Glutamatergic neuron (in vitro differentiated cells): ENCODE measurements around the gene METTL15. TPM values are rescaled to one million over a fixed set of nuclear protein-coding genes. Genes with fewer than 3 reads are reported as not detected.

Experiments
- DNase-seq: peaks from one replicate; pipeline ENCODE4 v3.0.0; 2022
- H3K27ac Mint-ChIP-seq: one replicate; pipeline ENCODE4 v1.8.0; 2020; ENCODE audit warnings: mild to moderate bottlenecking, mixed read lengths, inconsistent platforms; ENCODE audit not compliant: unreplicated experiment
- H3K27me3 Mint-ChIP-seq: one replicate; pipeline ENCODE4 v1.8.0; 2020; ENCODE audit warnings: mild to moderate bottlenecking, moderate library complexity, mixed read lengths, inconsistent platforms; ENCODE audit not compliant: unreplicated experiment
- H3K36me3 Mint-ChIP-seq: one replicate; pipeline ENCODE4 v1.8.0; 2020; ENCODE audit warnings: mild to moderate bottlenecking, mixed read lengths, inconsistent platforms; ENCODE audit not compliant: unreplicated experiment
- H3K4me1 Mint-ChIP-seq: one replicate; pipeline ENCODE4 v1.8.0; 2020; ENCODE audit warnings: mild to moderate bottlenecking, low read depth, mixed read lengths, inconsistent platforms; ENCODE audit not compliant: unreplicated experiment
- H3K4me3 Mint-ChIP-seq: one replicate; pipeline ENCODE4 v1.8.0; 2020; ENCODE audit warnings: mild to moderate bottlenecking, mixed read lengths, inconsistent platforms; ENCODE audit not compliant: unreplicated experiment
- H3K9me3 Mint-ChIP-seq: one replicate; pipeline ENCODE4 v1.8.0; 2020; ENCODE audit warnings: mild to moderate bottlenecking, moderate library complexity, mixed read lengths, inconsistent platforms; ENCODE audit not compliant: unreplicated experiment
- total RNA-seq: library from RNA; stranded (reverse); fragmentation: NEBNext Ultra II Directional; extraction: Animal tissue kit (Norgen Biotek cat#: 25700); gene quantifications from one replicate; pipeline ENCODE4 v1.2.1, GENCODE V29; 2021; ENCODE audit not compliant: unreplicated experiment
- TF ChIP-seq, protein P1 (sequence below): fragments of 200-600 bp; sonication (generic); IDR thresholded peaks from one replicate; pipeline ENCODE4 v1.5.0; 2021; ENCODE audit not compliant: partially characterized antibody, unreplicated experiment

Gene METTL15
- total RNA-seq, 1 donor from 2014 or later: 8.2 TPM

DNA sequence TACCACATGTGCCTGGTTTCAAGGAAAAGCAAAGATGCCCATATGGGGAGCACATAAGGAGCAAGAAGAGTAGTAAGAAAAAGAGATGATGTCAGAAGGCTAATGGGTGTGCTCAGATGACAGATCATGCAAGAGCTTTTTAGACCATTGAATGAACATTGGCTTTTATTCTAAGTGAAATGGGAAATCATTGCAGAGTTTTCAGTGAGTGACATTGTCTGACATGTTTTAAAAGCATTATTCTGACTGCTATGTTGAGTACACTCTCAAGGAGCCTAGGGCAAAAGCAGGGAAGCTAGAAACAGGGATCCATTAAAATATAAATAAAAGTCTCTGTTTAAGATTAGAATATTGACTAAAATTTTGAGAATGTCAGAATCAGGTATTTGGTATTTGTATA, 133.6 kb downstream of the METTL15 start:
- Mint-ChIP-seq H3K27ac (peak overlapping the region; percentile 81), H3K4me3 (no peak overlapping the region), H3K4me1 (peaks cover 4% of the 10 kb centered on the region), H3K27me3 (peaks cover 5% of the 10 kb centered on the region), H3K9me3 (peaks cover 9% of the 10 kb centered on the region), H3K36me3 (peaks cover 12% of the 10 kb centered on the region)
- DNase-seq: no peak
- TF ChIP-seq, protein P1, sequence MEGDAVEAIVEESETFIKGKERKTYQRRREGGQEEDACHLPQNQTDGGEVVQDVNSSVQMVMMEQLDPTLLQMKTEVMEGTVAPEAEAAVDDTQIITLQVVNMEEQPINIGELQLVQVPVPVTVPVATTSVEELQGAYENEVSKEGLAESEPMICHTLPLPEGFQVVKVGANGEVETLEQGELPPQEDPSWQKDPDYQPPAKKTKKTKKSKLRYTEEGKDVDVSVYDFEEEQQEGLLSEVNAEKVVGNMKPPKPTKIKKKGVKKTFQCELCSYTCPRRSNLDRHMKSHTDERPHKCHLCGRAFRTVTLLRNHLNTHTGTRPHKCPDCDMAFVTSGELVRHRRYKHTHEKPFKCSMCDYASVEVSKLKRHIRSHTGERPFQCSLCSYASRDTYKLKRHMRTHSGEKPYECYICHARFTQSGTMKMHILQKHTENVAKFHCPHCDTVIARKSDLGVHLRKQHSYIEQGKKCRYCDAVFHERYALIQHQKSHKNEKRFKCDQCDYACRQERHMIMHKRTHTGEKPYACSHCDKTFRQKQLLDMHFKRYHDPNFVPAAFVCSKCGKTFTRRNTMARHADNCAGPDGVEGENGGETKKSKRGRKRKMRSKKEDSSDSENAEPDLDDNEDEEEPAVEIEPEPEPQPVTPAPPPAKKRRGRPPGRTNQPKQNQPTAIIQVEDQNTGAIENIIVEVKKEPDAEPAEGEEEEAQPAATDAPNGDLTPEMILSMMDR: no peak

DNA sequence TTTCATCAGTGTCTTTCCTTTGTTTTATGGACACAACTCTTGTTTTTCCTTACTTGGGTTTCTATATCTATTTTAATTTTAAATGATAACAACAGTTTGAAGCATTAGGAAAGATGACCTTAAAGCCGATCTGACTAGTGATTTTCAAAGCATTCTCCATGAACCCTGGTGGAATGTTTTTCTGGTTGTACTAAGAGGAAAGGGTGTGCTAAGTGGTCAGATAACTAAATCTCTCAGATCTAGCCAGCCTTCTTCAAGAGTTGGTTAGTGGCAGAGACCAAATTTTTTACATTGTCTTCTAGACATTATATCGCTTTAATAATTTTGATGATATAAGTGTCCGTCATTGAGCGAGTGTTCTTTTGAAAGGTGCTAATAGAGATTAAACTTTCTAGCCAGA, 134.4 kb downstream of the METTL15 start:
- TF ChIP-seq, protein P1: no peak
- Mint-ChIP-seq H3K36me3 (peaks cover 12% of the 10 kb centered on the region), H3K4me1 (peaks cover 4% of the 10 kb centered on the region), H3K9me3 (peaks cover 6% of the 10 kb centered on the region), H3K4me3 (no peak overlapping the region), H3K27ac (no peak overlapping the region), H3K27me3 (peaks cover 5% of the 10 kb centered on the region)
- DNase-seq: no peak

DNA sequence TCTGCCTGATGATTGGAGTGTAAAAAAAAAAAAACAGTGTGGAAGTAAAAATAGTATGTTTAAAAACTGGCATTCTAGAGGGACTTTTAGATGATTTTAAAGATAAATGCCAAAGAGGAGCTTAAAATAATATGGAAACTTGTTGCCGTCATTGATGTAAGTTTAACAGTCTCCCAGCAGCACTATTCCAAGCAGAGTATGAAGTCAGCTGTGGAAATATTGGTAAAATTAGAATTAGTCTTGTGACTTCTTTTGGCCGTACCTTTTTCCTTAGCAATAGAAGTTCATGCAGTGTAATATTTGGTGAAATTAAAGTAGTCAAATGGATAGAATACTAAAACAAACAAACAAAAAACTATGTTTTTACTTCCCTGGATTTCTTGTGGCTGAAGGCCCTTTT, 134.9 kb downstream of the METTL15 start:
- H3K27ac Mint-ChIP-seq: no peak overlapping the region
- TF ChIP-seq, protein P1: no peak
- H3K27me3 Mint-ChIP-seq: peaks cover 5% of the 10 kb centered on the region
- no peak for DNase-seq
- no peak overlapping the region for H3K4me3 Mint-ChIP-seq
- H3K9me3 Mint-ChIP-seq: peaks cover 6% of the 10 kb centered on the region
- peaks cover 4% of the 10 kb centered on the region for H3K4me1 Mint-ChIP-seq
- peaks cover 12% of the 10 kb centered on the region for H3K36me3 Mint-ChIP-seq

DNA sequence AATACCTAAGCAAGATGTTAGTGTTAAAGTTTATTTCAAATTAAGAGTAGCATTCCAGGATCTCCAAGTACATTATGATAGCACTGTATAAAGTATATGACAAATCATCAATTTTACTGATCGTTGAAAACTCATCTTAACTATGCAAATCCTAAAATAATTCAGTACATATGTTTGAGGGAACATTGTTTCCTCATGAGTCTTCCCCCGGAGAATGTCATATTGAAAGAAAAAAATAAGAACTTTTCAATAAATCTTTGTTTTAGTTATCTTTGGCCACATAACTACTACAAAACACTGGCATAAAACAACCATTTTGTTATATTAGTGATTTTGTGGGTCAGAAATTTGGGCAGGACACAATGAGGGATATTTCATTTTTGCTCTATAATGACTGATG, 135.4 kb downstream of the METTL15 start:
- H3K27me3 Mint-ChIP-seq: peaks cover 5% of the 10 kb centered on the region
- H3K4me1 Mint-ChIP-seq: peaks cover 4% of the 10 kb centered on the region
- no peak overlapping the region for H3K27ac Mint-ChIP-seq
- peaks cover 11% of the 10 kb centered on the region for H3K36me3 Mint-ChIP-seq
- H3K4me3 Mint-ChIP-seq: no peak overlapping the region
- no peak for DNase-seq
- peaks cover 6% of the 10 kb centered on the region for H3K9me3 Mint-ChIP-seq
- TF ChIP-seq, protein P1: no peak

DNA sequence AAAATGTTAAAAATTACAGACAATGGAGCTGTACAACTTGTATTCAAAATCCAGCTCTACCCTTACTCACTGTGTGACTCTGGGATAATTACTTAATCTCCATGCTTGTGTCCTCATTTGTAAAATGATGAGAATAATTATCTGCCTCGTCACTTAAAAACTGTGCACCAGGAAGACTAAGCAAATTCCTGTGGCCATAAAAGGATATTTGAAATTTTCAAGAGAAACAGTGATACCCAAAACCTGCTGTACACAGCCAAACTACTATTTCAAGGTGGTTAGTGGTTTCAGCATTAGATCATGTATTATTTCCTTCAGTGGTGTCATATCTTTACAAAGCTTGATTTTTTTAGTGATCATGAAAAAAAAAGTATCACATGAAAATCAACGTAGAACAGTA, 136.9 kb downstream of the METTL15 start:
- Mint-ChIP-seq H3K4me1 (peaks cover 4% of the 10 kb centered on the region), H3K9me3 (peaks cover 3% of the 10 kb centered on the region), H3K36me3 (no peaks in the 10 kb centered on the region), H3K4me3 (no peak overlapping the region), H3K27me3 (no peaks in the 10 kb centered on the region), H3K27ac (no peak overlapping the region)
- TF ChIP-seq, protein P1: no peak
- DNase-seq: no peak
